ENCODE results near the gene USE1. TPM values are rescaled to one million over a fixed set of nuclear protein-coding genes. Genes with fewer than 3 reads are reported as not detected.

USE1 gene
- total and polyA plus RNA-seq, 2 experiments from 2014 or later: 15.5 to 19.4 TPM

DNA sequence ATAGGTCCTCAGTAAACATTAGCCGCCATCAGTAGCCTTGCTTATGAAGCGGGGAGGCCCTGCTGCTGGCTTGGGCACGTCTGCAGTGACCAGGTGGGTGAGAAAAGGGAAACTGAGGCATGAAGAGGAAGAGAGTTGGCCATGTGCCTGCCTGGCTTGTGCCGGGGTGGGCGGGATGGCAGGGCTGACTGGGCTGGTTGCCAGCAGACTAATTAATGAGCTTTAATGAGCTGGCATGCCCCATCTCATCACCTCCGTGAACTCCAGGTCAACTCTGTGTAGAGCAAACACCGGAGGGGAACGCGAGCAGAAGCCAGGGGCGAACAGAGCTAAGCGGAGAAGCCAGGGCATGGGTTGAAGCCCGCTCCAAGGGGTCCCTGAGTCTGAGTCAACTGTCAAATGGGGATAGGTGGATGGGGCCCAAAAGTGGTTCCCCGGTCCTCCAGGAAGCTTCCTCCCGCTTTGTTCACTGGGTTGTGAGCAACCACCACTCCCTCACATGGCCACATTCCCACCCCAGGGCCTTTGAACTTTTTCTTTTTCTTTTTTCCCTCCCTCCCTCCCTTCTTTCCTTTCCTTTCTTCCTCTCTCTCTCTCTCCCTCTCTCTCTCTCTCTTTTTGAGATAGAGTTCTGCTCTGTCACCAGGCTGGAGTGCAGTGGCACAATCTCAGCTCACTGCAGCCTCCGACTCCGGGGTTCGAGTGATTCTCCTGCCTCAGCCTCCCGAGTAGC, 21.8 kb downstream of the USE1 start (continued):
- TF ChIP-seq EZH2phosphoT487 (IDR thresholded peaks at IDR 0.05; ENCODE audit: unreplicated experiment): no peak
- TF ChIP-seq, protein P1, sequence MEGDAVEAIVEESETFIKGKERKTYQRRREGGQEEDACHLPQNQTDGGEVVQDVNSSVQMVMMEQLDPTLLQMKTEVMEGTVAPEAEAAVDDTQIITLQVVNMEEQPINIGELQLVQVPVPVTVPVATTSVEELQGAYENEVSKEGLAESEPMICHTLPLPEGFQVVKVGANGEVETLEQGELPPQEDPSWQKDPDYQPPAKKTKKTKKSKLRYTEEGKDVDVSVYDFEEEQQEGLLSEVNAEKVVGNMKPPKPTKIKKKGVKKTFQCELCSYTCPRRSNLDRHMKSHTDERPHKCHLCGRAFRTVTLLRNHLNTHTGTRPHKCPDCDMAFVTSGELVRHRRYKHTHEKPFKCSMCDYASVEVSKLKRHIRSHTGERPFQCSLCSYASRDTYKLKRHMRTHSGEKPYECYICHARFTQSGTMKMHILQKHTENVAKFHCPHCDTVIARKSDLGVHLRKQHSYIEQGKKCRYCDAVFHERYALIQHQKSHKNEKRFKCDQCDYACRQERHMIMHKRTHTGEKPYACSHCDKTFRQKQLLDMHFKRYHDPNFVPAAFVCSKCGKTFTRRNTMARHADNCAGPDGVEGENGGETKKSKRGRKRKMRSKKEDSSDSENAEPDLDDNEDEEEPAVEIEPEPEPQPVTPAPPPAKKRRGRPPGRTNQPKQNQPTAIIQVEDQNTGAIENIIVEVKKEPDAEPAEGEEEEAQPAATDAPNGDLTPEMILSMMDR (conservative IDR thresholded peaks at IDR 0.05; ENCODE audit: low read depth in 2 of 2): no peak

DNA sequence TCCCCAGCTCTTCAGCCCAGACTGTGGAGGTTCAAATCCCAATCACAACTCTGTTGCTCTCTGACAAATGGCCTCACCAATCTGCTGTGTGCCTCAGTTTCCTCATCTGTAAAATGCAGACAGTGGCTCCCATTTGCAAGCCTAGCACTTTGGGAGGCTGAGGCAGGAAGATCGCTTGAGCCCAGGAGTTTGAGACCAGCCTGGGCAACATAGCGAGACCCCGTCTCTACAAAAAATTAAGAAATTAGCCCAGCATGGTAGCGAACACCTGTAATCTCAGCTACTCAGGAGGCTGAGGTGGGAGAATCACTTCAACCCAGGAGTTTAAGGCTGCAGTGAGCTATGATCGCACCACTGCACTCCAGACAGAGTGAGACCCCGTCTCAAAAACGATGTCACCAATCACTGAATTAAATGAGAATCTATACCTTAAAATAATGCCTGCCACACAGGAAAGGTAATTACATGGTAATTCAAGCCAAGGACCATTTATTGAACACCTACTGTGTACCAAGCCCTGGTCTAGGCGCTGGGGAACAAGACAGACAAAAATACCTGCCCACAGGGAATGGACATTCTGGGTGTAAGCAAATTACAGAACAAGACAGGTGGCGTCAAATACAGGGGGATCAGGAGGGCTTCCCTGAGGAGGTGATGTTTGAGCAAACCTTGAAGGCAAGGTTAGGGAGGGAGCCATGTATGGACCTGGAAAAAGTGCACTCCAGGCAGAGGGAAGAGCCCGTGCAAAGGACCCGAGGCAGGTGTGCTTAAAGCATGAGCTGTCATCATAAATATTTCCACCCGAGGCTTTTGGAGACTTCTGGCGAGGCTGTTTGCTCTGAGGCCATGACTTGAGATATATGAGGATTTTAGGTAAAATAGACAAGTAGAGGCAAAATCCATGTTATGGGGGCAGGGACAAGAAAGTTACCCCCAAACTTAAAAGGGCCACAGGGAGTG, 22.9 kb downstream of the USE1 start:
- H3K27ac ChIP-seq (ENCODE audit: low read depth): no peak overlapping the region
- no peaks in the 10 kb centered on the region for H3K27me3 ChIP-seq (ENCODE audit: insufficient read depth)
- Mint-ChIP-seq H3K9me3 (no peaks in the 10 kb centered on the region), H3K4me1 (peaks cover 36% of the 10 kb centered on the region), H3K27ac (no peak overlapping the region), H3K27me3 (ENCODE audit: insufficient read depth, low read depth, poor library complexity) (peaks cover 15% of the 10 kb centered on the region), H3K4me3 (peak overlapping the region; percentile 26; the same call in 1 of the 3 replicates), H3K36me3 (ENCODE audit: low read depth) (peaks cover 38% of the 10 kb centered on the region)
- no peak for DNase-seq (ENCODE audit: low spot score)
- H3K79me2 ChIP-seq (replicated peaks; ENCODE audit: insufficient read depth): peaks cover 65% of the 10 kb centered on the region
- H3K36me3 ChIP-seq (ENCODE audit: insufficient read depth): no peaks in the 10 kb centered on the region; the same call in 1 of the 2 replicates
- no peaks in the 10 kb centered on the region for H3K9me2 ChIP-seq (ENCODE audit: insufficient read depth)
- TF ChIP-seq JUNB (IDR thresholded peaks at IDR 0.05; ENCODE audit: unreplicated experiment): no peak
- no peak for TF ChIP-seq POLR2AphosphoS5 (IDR thresholded peaks at IDR 0.05; ENCODE audit: low read depth)
- no peak for TF ChIP-seq STAT1 (IDR thresholded peaks at IDR 0.05; ENCODE audit: unreplicated experiment)
- TF ChIP-seq ZNF331 (CRISPR knock-in tag; IDR thresholded peaks at IDR 0.05; ENCODE audit: low read depth): no peak
- TF ChIP-seq ZNF114 (CRISPR knock-in tag; IDR thresholded peaks at IDR 0.05): no peak
- TF ChIP-seq, protein P2, sequence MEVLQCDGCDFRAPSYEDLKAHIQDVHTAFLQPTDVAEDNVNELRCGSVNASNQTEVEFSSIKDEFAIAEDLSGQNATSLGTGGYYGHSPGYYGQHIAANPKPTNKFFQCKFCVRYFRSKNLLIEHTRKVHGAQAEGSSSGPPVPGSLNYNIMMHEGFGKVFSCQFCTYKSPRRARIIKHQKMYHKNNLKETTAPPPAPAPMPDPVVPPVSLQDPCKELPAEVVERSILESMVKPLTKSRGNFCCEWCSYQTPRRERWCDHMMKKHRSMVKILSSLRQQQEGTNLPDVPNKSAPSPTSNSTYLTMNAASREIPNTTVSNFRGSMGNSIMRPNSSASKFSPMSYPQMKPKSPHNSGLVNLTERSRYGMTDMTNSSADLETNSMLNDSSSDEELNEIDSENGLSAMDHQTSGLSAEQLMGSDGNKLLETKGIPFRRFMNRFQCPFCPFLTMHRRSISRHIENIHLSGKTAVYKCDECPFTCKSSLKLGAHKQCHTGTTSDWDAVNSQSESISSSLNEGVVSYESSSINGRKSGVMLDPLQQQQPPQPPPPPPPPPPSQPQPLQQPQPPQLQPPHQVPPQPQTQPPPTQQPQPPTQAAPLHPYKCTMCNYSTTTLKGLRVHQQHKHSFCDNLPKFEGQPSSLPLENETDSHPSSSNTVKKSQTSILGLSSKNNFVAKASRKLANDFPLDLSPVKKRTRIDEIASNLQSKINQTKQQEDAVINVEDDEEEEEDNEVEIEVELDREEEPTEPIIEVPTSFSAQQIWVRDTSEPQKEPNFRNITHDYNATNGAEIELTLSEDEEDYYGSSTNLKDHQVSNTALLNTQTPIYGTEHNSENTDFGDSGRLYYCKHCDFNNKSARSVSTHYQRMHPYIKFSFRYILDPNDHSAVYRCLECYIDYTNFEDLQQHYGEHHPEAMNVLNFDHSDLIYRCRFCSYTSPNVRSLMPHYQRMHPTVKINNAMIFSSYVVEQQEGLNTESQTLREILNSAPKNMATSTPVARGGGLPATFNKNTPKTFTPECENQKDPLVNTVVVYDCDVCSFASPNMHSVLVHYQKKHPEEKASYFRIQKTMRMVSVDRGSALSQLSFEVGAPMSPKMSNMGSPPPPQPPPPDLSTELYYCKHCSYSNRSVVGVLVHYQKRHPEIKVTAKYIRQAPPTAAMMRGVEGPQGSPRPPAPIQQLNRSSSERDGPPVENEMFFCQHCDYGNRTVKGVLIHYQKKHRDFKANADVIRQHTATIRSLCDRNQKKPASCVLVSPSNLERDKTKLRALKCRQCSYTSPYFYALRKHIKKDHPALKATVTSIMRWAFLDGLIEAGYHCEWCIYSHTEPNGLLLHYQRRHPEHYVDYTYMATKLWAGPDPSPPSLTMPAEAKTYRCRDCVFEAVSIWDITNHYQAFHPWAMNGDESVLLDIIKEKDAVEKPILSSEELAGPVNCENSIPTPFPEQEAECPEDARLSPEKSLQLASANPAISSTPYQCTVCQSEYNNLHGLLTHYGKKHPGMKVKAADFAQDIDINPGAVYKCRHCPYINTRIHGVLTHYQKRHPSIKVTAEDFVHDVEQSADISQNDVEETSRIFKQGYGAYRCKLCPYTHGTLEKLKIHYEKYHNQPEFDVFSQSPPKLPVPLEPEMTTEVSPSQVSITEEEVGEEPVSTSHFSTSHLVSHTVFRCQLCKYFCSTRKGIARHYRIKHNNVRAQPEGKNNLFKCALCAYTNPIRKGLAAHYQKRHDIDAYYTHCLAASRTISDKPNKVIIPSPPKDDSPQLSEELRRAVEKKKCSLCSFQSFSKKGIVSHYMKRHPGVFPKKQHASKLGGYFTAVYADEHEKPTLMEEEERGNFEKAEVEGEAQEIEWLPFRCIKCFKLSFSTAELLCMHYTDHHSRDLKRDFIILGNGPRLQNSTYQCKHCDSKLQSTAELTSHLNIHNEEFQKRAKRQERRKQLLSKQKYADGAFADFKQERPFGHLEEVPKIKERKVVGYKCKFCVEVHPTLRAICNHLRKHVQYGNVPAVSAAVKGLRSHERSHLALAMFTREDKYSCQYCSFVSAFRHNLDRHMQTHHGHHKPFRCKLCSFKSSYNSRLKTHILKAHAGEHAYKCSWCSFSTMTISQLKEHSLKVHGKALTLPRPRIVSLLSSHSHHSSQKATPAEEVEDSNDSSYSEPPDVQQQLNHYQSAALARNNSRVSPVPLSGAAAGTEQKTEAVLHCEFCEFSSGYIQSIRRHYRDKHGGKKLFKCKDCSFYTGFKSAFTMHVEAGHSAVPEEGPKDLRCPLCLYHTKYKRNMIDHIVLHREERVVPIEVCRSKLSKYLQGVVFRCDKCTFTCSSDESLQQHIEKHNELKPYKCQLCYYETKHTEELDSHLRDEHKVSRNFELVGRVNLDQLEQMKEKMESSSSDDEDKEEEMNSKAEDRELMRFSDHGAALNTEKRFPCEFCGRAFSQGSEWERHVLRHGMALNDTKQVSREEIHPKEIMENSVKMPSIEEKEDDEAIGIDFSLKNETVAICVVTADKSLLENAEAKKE (CRISPR knock-in tag; IDR thresholded peaks at IDR 0.05): no peak
- H2AFZ ChIP-seq: no peak overlapping the region
- H3K4me2 ChIP-seq: no peak overlapping the region
- ATAC-seq: no peak
- peaks cover 14% of the 10 kb centered on the region for H3K4me1 ChIP-seq (ENCODE audit: insufficient read depth)
- peaks cover 37% of the 10 kb centered on the region for H3F3A ChIP-seq (replicated peaks; ENCODE audit: low read depth)
- peaks cover 21% of the 10 kb centered on the region for H4K20me1 ChIP-seq (replicated peaks; ENCODE audit: insufficient read depth)
- no peak overlapping the region for H3K4me3 ChIP-seq

Measured in GM23338 (cell line).